Right forelimb (tissue), 1 donor: ENCODE measurements around the gene KLHL24.
A peak's percentile ranks its signal among the peaks of the same experiment; 100 is the strongest.
"Not testable (repeated sequence)": the region's sequence is repeated elsewhere in the genome, so short reads cannot be mapped to it uniquely, and the experiment has no call there.

Source experiments
- DNase-seq: peaks from one replicate; pipeline ENCODE4 v3.0.0-alpha.2; 2018

Gene KLHL24, protein sequence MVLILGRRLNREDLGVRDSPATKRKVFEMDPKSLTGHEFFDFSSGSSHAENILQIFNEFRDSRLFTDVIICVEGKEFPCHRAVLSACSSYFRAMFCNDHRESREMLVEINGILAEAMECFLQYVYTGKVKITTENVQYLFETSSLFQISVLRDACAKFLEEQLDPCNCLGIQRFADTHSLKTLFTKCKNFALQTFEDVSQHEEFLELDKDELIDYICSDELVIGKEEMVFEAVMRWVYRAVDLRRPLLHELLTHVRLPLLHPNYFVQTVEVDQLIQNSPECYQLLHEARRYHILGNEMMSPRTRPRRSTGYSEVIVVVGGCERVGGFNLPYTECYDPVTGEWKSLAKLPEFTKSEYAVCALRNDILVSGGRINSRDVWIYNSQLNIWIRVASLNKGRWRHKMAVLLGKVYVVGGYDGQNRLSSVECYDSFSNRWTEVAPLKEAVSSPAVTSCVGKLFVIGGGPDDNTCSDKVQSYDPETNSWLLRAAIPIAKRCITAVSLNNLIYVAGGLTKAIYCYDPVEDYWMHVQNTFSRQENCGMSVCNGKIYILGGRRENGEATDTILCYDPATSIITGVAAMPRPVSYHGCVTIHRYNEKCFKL

DNA sequence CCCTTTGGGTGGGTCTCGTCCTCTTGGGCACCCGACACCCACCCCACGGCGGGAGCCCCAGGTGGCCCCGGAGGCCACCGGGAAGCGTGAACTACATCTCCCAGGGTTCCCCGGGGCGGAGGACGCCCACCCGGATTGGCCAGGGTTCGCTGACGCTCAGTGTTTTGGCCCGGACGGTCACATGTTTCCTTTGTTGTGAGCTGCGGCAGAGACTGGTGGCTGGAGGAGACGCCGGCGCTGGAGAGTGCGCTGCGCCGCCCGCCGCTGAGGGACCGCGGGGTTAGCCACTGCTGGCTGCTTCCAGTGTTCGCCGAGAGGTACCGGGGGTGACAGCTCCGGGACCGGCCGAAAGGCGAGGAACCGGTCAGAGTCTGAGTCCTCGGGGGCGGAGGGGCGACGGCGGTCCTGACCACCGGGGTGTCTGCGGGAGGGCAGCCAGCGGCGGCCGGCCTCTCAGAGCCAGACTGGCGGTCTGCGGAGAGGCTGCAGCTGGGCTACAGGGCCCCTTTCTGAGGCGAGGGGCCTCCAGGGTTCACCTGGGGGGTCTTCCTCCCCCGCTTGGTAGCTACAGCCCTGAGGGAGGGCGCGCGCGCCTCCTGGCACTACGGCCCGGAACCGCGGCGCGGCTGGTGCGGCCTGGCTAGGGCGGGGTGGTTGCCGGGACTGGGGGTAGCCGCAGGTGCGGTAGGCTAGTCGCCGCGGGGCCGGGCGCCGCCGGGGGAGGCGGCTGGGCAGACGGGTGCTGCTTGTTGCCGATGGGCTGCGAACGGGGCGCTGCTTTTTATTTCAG lies at the start of gene KLHL24:
TSS of gene KLHL24 (plus strand) at position 193 of the 790 bp plus-strand sequence. CDS start 14,734 bp downstream, outside the sequence.
- peak; percentile 96 for DNase-seq

DNA sequence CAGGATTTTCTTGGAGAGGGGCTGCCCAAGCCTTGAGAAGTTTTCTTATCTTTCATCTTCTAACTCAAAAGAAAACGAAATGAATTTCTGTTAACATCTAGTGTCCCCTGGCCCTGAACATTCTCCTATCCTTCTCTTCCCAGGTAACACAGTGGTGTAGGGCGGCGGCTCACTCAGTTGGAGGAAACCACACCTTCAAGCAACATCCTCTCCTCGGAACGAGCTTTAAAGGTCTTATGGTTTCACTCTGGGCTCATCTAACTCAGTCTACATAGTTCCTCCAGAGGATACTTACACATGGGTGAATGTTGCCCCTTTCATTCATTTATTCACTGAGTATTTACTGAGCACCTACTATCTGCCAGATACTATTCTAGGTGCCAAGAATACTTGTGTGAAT lies 48.9 kb upstream of the KLHL24 start:
- DNase-seq, result no peak

DNA sequence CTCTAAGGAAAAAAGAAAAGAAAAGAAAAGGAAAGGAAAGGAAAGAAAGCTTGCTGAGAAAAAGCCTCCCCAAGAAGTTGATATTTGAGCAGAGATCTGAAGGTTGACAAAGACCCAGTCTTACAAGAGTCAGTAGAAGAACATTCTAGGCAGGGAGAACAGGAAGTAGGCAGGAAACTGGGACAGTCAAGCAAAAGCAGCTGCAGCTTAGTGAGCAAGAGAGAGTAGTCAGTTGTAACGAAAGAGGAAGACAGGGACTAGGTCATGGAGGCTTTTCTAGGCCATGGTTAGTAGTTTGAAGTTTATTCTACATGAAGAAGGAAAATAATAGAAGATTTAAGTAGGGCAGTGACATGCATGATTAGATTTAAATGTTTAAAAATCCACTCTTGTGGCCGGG lies 48.1 kb upstream of the KLHL24 start:
- DNase-seq, result no peak

DNA sequence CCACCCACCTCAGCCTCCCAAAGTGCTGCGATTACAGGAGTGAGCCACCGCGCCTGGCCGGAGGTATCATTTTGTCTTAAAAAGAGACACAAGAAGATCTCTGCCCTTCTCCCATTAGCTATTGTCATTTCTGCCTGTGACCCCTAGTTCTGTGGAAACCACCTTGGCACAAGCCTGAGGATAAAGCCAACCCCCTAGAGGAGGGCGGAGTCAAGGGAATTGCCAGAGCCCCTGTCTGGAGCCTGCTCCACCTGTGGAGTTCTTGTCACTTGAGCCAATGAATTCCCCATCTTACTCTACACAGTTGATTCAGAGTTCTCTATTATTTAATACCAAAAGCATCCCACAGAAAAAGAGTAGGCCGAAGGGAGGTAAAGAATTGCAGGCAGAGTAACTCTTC lies 45.0 kb upstream of the KLHL24 start:
- DNase-seq, result no peak

DNA sequence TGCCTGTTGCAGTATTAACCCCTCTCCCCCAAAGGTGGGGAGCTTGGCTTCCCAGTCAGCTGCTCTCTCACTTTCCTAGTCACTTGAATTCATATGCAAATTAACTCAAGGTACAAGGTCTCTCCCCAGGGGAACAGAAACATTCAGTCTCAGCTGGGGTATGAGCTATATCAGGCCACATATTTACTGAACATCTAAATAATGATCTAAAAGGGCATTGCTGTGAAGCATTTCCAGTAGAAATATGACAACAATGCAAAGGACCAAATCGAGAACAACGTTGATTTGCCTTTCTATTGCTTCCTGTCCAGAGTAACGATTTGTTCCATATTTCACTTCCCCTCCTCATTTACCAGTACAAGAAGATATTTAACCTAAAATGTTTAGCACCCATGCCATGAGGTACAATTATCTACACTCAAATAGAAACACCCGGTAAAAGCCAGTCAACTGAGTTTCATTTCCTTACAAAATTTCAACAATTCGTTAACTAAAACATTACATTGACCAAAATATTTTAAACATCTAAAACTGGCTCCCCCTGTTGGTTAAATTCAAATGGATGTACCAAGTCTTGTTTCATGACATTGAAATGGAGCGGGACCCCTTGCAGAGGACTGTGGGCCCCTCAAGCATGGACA lies 43.4 kb upstream of the KLHL24 start:
- DNase-seq, result no peak

DNA sequence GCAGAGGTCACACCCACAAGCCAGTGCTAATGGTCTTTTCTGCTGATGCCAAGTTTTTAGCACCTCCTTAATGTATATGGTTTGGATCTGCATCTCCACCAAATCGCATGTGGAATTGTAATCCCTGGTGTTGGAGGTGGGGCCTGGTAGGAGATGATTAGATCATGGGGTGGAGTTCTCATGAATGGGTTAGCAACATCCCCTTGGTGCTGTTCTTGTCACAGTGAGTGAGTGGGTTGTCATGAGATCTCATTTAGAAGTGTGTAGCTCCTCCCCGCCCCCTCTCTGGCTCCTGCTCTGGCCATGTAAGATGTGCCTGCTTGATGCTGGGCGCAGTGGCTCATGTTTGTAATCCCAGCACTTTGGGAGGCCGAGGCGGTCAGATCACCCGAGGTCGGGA lies 42.6 kb upstream of the KLHL24 start:
- DNase-seq, result no peak

DNA sequence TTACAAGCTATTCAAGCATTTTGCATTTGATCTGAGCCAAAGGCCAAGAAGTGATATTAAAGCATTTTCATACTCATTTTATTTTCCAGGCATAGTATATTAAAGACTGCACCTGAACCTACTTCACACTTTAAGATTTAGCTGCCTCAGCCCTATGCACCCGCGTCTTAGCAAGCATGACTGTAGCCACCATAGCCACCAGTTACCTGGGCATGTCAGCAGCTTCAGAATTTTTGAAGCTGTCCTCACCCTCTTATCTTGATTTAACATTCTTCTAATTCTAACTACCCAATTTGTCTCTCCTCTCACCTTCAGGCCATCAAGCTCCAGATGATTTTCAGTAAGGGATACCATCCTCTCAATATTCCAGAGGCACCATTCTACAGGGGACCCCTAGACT lies 40.8 kb upstream of the KLHL24 start:
- DNase-seq, result no peak

DNA sequence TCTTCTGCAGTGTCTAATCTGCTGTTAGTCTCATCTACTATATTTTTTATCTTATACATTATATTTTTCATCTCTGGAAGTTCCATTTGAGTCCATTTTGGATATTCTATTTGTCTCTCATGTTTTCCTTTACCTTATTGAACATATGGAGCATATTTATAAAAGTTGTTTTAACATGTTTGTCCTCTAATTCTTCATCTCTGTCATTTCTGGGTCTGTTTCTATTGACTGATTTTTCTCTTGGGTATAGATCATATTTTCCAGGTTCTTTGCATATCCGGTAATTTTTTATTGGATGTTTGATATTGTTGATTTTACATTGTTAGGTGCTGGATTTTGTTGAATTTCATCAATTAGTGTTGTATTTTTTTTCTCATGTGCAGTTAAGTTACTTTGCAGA lies 37.5 kb upstream of the KLHL24 start:
- DNase-seq, result no peak

DNA sequence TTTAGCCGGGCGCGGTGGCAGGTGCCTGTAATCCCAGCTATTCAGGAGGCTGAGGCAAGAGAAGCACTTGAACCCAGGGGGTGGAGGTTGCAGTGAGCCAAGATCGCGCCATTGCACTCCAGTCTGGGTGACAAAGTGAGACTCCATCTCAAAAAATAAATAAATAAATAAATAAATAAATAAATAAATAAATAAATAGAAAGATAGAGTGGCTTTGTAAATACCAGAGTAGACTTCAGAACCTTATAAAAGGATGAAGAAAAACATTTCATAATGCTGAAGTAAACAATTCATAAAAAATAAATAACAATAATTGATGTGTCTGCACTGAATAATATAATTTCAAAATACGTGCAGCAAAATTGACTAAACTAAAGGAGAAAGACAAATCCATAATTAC lies 24.1 kb upstream of the KLHL24 start:
- DNase-seq, result not testable (repeated sequence)

DNA sequence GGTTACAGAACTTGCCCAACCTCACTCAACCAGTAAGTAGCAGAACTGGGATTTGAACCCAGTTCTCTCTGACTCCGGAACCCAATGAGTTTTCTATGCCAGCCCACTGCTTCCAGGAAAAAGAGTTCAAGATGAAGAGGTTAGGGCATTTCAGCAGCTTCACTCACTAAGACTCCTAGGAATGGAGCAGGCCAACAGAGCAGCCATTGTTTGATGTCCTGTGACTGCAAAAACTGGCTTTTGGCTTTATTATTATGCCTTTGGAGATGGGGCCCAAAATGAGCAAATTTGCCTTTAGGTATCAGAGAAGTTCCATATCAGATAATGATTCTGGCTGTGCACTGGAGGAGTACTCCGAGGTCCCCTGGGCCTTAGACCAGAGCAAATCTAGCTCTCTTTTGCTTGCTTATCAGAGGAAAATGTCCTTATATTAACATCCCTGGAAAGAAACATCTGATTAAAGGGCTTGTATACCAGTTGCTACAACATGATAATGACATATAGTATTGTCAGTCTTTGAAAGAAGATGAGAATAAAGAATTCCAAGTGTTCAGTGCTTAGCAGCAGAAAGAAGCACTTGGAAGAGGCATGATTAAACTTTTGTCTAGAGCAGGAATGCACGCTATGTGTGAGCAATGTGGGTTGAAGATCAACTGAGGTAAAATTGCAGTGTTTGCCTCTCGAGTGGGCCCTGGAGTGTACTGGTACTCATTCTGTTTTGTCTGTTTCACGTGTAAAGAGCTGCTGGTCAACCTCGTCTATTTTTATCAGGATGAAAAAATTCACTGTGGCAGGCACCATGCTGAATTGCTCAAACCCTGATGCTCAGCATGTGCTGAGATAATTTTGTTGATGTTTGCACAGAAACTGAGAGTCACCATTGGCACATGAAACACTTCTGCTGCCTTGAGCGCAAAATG lies 21.8 kb upstream of the KLHL24 start:
- no peak for DNase-seq

DNA sequence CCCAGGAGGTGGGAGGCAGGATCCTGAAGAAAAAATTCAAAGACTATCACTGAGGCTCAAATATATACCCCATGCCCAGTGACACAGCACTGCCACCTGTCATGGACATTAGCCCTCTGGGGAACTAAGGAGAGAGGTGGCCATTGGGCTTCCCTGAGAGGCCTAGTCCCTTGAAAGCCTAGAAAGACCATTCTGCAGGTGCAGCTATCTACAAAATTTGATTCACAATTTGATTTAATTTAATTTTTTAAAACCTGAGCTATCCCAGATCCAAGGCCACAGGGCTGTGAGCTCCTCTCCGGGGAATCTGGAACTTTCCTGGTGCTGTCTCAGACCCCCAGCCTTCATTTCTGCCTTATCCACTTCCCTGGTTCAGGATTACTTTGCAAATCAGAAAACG lies 16.9 kb upstream of the KLHL24 start:
- DNase-seq, result no peak

DNA sequence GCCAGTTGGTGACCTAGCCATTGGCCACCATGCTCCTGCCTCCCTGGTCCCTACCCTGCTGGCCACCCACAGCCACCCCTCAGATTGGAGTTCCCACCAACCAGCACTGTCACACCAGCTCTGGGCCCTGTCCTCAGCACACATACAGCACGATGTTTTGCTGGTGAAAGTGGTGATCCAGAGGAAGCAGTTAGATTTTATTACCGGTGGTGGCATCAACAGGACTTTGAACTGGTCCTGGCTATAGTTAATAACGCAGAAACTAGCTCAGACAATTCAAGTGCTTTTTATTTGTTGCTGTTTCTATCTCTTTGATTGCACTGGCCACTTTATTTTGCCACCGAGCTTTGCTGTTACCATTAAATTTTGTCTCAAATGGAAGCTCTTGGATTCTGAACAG lies 16.4 kb upstream of the KLHL24 start:
- DNase-seq, result no peak

DNA sequence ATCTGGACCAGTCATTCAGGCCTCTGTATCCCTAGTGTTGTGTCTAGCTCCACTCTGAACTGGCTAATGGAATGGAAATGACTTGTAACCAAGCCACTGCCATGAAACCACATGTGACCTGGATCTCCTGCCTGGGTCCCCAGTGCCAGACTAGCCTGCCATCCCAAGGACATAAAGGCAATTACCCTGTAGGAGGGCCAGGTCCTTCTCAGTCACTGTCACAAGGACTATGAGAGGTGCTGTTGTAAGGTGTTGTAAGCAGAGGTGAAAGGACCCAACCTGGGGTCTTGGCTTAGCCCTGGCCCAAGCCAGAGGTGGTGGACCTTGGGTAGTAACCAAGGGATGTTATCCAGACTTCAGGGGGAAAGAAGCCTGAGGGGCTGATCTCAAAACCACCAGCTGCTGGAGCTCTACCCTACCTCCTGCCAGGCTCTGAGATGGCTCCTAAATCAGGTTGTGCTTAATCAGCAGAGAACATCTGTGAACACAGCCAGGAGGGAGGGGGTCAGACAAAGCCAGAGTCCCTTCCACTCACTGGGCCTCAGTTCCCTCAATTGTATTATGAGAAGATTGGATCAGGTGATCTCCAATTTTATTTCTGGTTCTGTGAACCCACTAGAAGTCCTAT lies 15.7 kb upstream of the KLHL24 start:
- DNase-seq, result no peak

DNA sequence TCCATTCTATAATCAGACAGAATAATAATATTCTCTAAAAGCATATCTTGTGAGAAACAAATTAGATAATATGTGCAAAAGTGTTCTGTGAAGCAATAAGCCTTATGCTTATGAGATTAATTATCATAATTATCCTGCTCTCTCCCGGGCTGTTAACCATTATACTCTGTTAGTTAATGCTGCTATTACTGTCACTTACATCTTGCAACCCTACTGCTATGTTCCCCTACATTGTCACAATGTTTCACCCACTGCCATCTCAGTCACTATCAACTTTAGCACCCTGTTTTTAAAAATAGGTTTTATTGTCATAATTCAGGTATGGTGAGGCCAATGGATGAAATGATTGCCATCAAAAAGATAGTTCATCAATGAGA lies 15.2 kb upstream of the KLHL24 start:
- DNase-seq, result no peak

DNA sequence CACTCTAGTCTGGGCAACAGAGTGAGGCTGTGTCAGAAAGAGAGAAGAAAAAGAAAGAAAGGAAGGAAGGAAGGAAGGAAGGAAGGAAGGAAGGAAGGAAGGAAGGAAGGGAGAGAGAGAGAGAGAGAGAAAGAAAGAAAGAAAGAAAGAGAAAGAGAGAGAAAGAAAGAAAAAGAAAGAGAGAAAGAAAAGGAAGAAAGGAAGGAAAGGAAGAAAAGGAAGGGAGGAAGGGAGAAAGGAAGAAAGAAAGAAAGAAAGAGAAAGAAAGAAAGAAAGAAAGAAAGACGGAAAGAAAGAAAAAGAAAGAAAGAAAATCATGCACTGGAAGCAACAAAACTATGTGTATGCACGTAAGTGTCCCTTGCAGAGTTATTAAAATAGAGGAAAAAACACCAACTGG lies 12.9 kb upstream of the KLHL24 start:
- DNase-seq, result not testable (repeated sequence)

DNA sequence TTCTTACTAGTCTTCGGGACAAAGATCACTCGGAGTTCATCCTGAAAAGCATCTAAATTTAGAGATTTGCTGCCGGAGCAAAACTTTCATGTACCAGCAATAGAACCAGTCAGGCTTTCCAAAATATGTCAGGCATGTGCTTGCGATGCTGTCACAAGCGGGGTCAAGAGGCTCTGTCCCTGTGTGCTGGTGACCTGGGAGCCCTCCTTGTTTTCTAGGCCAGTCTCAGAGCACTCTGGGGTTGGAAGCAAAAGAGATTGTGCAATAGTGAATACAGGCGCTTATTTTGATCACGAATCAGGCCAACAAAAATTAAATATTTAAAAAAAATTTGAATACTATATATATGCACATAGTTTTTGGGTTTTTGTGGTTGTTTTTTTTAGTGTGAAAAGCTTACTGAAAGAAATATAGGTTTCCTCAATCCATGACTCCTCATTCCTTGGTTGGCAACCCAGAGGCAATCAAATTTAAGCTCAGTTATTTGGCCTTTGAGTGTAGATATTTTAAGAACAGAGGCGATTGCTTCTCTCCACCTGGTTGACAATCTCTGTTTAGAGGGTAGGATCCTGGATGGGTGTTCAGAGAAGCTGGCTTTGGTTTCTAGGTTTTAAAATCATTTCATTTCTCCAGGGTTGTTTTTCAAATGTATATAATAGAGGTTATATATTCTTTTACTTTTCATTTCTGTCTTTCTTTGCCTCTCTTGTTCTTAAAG lies 8.4 kb upstream of the KLHL24 start:
- DNase-seq, result no peak

DNA sequence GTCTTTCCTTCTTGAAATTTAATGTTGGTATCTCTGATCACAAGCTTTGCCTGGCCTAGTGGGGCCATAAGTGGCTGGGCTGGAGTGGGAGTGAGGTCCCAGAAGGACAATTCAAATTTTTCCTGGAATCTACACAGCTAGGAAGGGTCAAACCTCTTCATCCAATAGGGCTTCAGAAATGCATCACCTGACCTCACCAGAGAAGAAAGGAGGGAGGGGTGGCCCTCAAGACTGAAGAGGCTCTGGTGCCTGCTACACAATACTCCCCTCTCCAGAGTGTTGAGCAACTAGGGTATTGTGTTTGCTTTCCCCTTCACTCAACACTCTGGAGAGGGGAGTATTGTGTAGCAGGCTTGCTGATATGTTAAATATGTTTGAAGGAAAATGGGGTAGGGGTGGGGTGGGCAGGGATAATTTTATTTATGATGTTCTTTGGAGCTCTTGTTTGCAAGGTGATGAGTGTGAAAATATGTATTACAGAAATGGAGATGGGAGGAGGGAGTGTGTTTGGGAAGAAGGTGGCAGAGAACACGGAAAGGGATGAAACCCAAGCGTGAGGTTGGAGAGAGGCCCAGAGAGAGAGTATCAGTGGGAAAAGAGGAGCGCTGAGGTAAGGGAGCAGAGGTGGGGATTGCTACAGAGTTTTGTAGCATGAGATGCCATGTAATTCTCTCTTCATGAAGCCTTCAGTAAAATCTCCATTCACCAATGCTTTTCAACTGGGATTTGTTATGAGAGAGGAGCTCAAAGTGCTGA lies 5.7 kb upstream of the KLHL24 start:
- no peak for DNase-seq

DNA sequence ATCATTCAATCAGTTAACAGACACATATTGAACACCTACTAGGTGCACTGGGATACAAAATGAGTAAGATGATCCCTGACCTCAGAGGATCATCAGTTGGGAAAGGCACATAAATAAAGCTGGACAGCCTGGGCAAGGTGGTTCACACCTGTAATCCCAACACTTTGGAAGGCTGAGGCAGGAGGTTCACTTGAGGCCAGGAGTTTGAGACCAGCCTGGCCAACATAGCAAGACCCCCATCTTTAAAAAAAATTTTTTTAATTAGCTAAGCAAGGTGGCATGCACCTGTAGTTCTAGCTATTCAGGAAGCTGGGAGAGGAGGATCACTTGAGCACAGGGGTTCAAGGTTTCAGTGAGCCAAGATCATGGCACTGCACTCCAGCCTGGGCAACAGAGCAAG lies 3.7 kb upstream of the KLHL24 start:
- no peak for DNase-seq

DNA sequence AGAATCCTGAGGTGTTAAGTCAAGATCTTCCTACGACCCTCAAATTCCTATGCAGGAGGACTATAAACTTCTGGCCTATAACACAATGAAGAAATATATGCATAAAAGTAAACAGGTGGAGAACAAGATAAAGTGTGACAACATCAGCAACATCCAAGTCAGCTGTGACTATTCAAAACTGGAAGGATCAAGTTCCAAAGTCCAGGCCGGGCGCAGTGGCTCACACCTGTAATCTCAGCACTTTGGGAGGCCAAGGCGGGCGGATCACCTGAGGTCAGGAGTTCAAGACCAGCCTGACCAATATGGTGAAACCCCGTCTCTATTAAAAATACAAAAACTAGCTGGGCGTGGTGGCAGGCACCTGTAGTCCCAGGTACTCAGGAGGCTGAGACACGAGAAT lies 2.7 kb upstream of the KLHL24 start:
- not testable (repeated sequence) for DNase-seq

DNA sequence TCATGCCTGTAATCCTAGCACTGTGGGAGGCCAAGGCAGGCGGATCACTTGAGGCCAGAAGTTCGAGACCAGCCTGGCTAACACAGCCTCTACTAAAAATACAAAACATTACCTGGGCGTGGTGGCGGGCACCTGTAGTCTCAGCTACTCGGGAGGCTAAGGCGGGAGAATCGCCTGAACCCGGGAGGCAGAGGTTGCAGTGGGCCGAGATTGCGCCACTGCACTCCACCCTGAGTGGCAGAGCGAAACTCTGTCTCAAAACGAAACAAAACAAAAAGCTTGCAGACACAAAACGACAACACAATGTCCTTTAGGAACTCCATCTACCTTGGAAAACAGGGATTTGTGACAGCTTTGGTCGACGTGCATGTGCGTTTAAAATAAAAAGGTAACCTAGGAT lies 716 bp upstream of the KLHL24 start:
- no peak for DNase-seq

DNA sequence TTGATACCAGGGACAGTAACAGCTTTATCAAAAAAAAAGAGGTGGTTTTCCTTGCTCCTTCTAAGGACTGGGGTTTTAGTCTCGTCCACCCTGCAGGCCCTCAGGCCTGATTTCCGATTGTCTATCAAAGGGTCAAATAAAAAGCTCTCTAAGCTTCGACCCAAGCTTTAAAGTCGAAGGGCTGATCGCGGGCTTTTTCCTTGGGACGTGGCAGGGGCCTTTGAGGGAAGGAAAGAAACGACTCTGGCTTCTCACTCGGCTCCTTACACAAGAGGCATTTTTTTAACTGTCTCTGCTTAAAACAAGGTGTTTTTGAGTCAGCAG lies 354 bp upstream of the KLHL24 start:
- DNase-seq, result no peak
